Activated CD8-positive, alpha-beta memory T cell treated with anti-CD3 and anti-CD28 coated beads for 4 hours (primary cell): ENCODE data around the gene SPRTN.
"Not testable (repeated sequence)": the region's sequence is repeated elsewhere in the genome, so short reads cannot be mapped to it uniquely, and the experiment has no call there.

Experiments used
- DNase-seq, 2 donors: peaks; one replicate each; pipeline ENCODE4 v3.0.0-alpha.2; 2020; ENCODE audit warnings: low read depth in 2 of 2

Gene SPRTN

GRCh38 chr1:231335663-231336602 lies 2.2 kb upstream of the SPRTN start:
- DNase-seq = no peak

GRCh38 chr1:231337043-231337471 lies 1.0 kb upstream of the SPRTN start:
- peak in 1 of 2 donors; percentile 16 for DNase-seq

- peak; percentile 93 to 94 for DNase-seq
These were observed 422 bp upstream of the SPRTN start, which contains the start of gene EXOC8 for GRCh38 chr1:231337472-231338269. TSS of gene EXOC8 (minus strand) at chr1:231337852. CDS start at chr1:231337745, 107 bp downstream.

GRCh38 chr1:231340328-231341013 lies 2.4 kb downstream of the SPRTN start:
- no peak for DNase-seq

GRCh38 chr1:231347961-231348360 lies 9.9 kb downstream of the SPRTN start:
- DNase-seq = no peak

GRCh38 chr1:231348442-231348841 lies 10.3 kb downstream of the SPRTN start:
- no peak for DNase-seq

GRCh38 chr1:231348856-231349255 lies 10.8 kb downstream of the SPRTN start:
- DNase-seq = not testable (repeated sequence)

- no peak for DNase-seq
These were observed 13.7 kb downstream of the SPRTN start for GRCh38 chr1:231351816-231352215.

GRCh38 chr1:231353086-231353485 lies 15.0 kb downstream of the SPRTN start:
- no peak for DNase-seq

GRCh38 chr1:231354330-231355020 lies 16.4 kb downstream of the SPRTN start:
- no peak for DNase-seq

GRCh38 chr1:231355171-231355570 lies 17.1 kb downstream of the SPRTN start:
- no peak for DNase-seq

GRCh38 chr1:231357187-231357772 lies 19.2 kb downstream of the SPRTN start:
- no peak for DNase-seq

- DNase-seq = no peak
These were observed 19.8 kb downstream of the SPRTN start for GRCh38 chr1:231357831-231358354.

- no peak for DNase-seq
These were observed 21.0 kb downstream of the SPRTN start for GRCh38 chr1:231359113-231359512.

- no peak for DNase-seq
These were observed 24.2 kb downstream of the SPRTN start for GRCh38 chr1:231362325-231362724.

- DNase-seq = no peak
These were observed 25.5 kb downstream of the SPRTN start for GRCh38 chr1:231363624-231364023.

GRCh38 chr1:231364192-231364591 lies 26.1 kb downstream of the SPRTN start:
- no peak for DNase-seq

GRCh38 chr1:231369282-231369681 lies 31.2 kb downstream of the SPRTN start:
- no peak for DNase-seq

- no peak for DNase-seq
These were observed 34.4 kb downstream of the SPRTN start for GRCh38 chr1:231372501-231372900.

- DNase-seq = no peak
These were observed 36.3 kb downstream of the SPRTN start for GRCh38 chr1:231374394-231374793.

GRCh38 chr1:231376101-231376500 lies 38.0 kb downstream of the SPRTN start:
- no peak for DNase-seq
